22Rv1 (cell line): ENCODE results near the gene TBX15.

Experiments used
- H3K27ac ChIP-seq: fragments of 450-650 bp; 2 replicates; pipeline ENCODE4 v1.5.1; 2017
- CTCF ChIP-seq: fragments of 450-650 bp; IDR thresholded peaks from 2 replicates; pipeline ENCODE4 v1.5.1; 2017; ENCODE audit warnings: mild to moderate bottlenecking
- ZFX ChIP-seq: fragments of 450-650 bp; IDR thresholded peaks from 2 replicates; pipeline ENCODE4 v1.6.1; 2017; ENCODE audit warnings: antibody characterized with exemption, borderline replicate concordance

The TBX15 gene

GRCh38 chr1:118989006-118989815 lies 1.1 kb upstream of the TBX15 start:
- TF ChIP-seq CTCF (no peak), ZFX (no peak)
- no peak overlapping the region for H3K27ac ChIP-seq

- TF ChIP-seq ZFX (no peak), CTCF (no peak)
- no peak overlapping the region for H3K27ac ChIP-seq
Observed at GRCh38 chr1:118987468-118988185, 516 bp downstream of the TBX15 start.

GRCh38 chr1:118986555-118987467 lies 1.3 kb downstream of the TBX15 start:
- TF ChIP-seq ZFX (no peak), CTCF (no peak)

GRCh38 chr1:118985640-118986554 lies 2.2 kb downstream of the TBX15 start:
- TF ChIP-seq CTCF (no peak), ZFX (no peak)
- H3K27ac ChIP-seq, result no peak overlapping the region

More at GRCh38 chr1:118986555-118987467, 1.3 kb downstream of the TBX15 start:
- no peak overlapping the region for H3K27ac ChIP-seq

GRCh38 chr1:118984722-118985639 lies 3.2 kb downstream of the TBX15 start:
- TF ChIP-seq CTCF (no peak), ZFX (no peak)
- no peak overlapping the region for H3K27ac ChIP-seq
